HG03521 (cell line): ENCODE results near the gene ARFGAP1.
A peak's percentile ranks its signal among the peaks of the same experiment; 100 is the strongest.

Experiments used
- ATAC-seq: cut with Tn5 transposase; IDR thresholded peaks from one replicate; pipeline ENCODE4 v1.9.1; 2021; ENCODE audit warnings: mild to moderate bottlenecking, moderate library complexity; ENCODE audit not compliant: unreplicated experiment

Gene ARFGAP1

GRCh38 chr20:63272105-63273058 lies at the start of gene ARFGAP1:
TSS of gene ARFGAP1 (plus strand) at chr20:63272813. CDS start at chr20:63275581, 2,768 bp downstream.
- ATAC-seq = peak; percentile 82

- no peak for ATAC-seq
Measured at GRCh38 chr20:63223121-63223825, 49.3 kb upstream of the ARFGAP1 start.

- ATAC-seq = no peak
Measured at GRCh38 chr20:63223826-63224207, 48.8 kb upstream of the ARFGAP1 start.

GRCh38 chr20:63224412-63225081 lies 48.1 kb upstream of the ARFGAP1 start:
- ATAC-seq = no peak

GRCh38 chr20:63225082-63225454 lies 47.5 kb upstream of the ARFGAP1 start:
- ATAC-seq = no peak

- no peak for ATAC-seq
Measured at GRCh38 chr20:63226042-63226943, 46.3 kb upstream of the ARFGAP1 start.

GRCh38 chr20:63227260-63227659 lies 45.4 kb upstream of the ARFGAP1 start:
- no peak for ATAC-seq

GRCh38 chr20:63228806-63229205 lies 43.8 kb upstream of the ARFGAP1 start:
- ATAC-seq = no peak

GRCh38 chr20:63230800-63231268 lies 41.8 kb upstream of the ARFGAP1 start:
- no peak for ATAC-seq

- no peak for ATAC-seq
Measured at GRCh38 chr20:63232235-63233060, 40.2 kb upstream of the ARFGAP1 start.

GRCh38 chr20:63233061-63233344 lies 39.6 kb upstream of the ARFGAP1 start:
- no peak for ATAC-seq

GRCh38 chr20:63233924-63234323 lies 38.7 kb upstream of the ARFGAP1 start:
- ATAC-seq = no peak

GRCh38 chr20:63234693-63235398 lies 37.8 kb upstream of the ARFGAP1 start:
- ATAC-seq = no peak

GRCh38 chr20:63235399-63235983 lies 37.1 kb upstream of the ARFGAP1 start, which contains the start of gene BIRC7:
TSS of gene BIRC7 (plus strand) at chr20:63235905. CDS start at chr20:63236097, 192 bp downstream.
- no peak for ATAC-seq

GRCh38 chr20:63236116-63236837 lies 36.3 kb upstream of the ARFGAP1 start:
- ATAC-seq = no peak

GRCh38 chr20:63238031-63238430 lies 34.6 kb upstream of the ARFGAP1 start:
- no peak for ATAC-seq

GRCh38 chr20:63238514-63239125 lies 34.0 kb upstream of the ARFGAP1 start:
- ATAC-seq = no peak
